ENCODE data around the gene SPTSSB.

Gene SPTSSB

DNA sequence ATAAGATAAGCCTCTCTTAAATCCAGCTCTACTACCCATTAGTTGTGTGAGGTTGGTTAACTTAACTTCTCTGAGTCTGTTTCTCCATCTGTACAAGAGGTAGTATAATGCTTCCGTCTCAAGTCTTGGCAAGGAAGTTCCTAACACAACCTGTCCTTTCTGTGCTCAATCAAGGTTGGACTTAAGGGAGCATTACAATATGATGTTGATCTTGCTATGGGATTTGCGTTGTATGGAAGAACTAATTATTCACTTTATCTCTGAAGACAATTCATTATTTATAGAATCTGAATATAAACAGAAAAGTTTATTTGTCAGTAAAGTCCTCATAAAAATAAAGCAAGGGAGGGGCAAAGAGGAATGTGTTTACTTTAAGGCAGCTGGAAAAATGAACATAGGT lies 18.9 kb upstream of the SPTSSB start:
- DNase-seq (ENCODE audit: low spot score) = no peak

DNA sequence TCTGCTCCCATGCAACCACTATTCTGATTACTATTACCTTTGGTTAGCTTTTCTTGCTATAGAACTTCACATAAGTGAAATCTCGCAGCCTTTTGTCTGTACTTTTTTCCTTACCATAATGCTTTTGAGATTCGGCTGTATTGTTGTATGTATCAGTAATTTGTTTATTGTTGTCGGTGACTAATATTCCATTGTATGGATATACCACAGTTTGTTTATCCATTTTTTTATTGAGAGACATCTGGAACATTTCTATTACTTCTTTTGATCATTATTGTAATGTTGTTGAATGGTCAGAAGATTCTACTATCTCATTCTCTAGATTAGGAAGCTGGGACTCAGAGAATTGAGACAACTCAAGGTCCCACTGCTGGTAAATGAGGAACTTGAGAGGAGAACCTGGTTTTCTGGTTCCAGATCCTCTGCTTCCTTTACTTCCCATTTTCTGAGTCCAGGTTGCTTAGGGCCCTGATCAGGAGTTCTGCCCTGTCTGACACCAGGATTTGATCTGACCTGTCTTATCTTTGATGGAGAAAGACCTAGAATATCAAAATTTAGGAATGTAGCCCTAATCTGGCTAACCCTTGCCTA lies 18.2 kb upstream of the SPTSSB start:
- no peak for DNase-seq (ENCODE audit: low spot score)

DNA sequence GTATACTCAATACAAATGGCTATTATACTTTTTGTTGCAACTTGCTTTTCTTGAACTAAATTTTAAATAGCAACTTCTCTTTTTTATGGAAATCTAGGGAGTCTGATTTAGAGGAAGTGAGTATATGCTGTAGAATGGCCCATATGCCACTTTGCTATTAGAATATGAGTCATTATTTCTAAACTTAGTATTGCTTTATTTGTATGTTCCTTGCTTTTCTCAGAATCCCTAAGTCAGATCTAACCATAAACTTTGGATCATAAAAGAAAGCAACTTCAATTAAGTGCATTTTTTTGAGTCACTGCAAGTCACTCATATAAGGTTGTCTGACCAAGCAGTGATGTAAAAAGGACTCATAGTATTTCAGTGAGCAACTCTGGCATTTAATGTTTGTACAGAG lies 17.5 kb upstream of the SPTSSB start:
- DNase-seq (ENCODE audit: low spot score) = no peak

DNA sequence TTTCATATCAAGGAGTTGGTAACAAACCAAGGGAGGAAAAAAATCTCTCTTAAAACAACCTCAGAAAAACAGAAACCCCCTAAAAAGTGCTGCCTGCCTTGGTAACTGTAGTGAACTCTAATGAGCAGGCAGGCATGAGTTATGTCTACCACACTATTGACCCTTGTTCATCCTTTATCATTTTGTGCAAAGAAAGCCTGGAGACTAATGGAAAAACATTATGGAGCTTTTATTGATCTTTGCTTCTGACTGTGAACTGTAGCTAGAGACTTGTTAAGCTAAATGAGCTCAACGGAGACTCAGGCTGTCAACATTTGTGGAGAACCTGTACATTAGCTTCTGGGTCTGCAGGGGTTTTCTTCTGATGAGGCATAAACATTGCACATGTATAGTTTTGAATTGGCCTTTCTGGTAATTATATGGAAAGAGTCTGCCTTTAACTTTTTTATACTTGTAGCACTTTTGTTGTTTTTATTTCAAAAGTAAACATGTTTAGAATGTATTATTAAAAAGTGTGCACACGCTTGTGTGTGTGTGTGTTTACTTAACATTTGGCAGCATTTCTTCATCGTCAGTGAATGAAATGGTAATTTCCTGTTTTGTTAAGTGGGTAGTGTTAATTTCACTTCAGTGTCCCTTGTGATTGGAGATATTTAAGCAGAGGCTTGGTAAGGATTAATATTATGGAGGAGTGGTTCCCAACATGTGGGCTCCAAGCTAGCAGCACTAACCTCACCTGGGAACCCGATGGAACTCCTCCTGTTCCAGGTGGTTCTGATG lies 15.9 kb upstream of the SPTSSB start:
- DNase-seq (ENCODE audit: low spot score) = no peak

DNA sequence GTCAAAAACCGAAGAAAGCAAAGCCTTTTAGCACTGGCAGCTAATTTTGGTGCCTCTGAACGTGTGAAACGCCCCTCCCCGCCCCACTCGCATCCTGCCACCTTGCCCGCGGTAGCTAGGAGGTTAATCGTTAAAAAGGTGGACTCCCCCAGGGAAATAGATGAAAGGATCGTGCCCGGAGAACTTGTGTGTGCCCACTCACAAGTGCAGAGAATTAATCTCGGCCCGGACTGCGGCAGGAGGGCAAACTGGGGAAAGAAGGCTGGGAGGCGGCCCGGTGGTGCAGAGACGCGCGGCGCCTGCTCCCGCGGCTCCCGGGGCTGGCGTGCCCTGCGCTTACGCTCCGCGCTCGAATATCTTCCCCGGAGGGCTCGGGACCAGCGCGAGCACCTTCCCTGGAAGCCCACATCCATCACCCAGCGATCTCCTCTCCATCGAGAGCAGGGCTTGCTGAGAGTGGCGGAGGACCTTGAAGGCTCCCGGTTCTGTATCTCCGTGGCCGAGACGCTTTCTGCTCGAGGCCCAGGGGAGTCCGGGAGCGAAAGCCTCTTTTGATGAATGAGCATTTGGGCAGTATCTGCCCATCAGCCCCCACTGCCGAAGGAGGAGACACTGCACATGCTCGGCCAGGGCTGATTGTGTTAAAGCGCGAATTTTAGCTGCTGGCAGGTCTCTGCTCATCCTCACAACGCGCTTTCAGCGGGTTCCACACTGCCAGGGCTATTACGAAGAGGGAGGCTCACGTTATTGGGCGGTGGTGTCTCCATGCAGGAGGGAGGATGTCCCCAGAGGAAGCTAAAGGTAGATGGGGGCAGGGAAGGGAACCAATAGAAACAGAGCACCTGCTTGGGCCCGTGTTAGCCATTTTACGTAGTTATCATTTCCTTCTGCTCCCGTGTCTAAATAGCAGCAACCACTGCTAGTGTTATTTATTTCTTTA lies 1.3 kb upstream of the SPTSSB start:
- no peak for DNase-seq (ENCODE audit: low spot score)

DNA sequence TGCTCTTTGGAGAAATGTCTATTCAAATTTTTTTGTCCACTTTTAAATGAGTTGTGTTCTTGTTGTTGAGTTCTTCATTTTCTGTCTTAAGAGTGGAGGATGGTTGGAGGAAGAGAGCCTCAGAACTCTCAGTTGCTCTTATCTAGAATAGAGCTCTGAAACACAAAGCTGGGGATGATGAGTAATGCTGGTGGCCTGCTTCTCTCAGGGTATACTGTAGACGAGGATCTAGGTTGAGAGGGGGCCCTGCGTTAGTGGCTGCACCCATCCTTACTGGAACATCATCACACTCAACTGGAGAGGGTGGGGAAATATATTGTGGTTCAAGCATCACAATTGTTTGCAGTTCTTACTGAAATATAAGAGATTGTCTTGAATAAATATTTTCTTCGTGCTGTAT lies 1.8 kb downstream of the SPTSSB start:
- DNase-seq (ENCODE audit: low spot score) = no peak

DNA sequence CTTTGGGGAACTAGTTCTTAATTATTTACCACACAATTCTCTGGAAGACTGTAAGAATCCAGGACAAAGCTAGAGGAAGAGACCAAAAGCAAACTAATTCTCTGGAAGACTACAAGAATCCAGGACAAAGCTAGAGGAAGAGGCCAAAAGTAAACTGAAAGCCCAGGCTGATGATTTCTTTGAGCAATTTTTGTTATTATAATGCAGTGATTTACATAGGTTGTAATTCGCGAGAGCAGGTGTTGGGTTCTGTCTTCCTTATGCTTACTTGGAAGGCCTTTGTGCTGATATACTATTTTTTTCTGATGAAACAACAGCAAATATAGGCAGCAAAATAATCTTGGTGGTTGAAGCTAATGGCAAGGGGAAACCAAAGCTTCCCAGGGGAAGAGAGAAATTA lies 5.2 kb downstream of the SPTSSB start:
- DNase-seq (ENCODE audit: low spot score) = no peak

DNA sequence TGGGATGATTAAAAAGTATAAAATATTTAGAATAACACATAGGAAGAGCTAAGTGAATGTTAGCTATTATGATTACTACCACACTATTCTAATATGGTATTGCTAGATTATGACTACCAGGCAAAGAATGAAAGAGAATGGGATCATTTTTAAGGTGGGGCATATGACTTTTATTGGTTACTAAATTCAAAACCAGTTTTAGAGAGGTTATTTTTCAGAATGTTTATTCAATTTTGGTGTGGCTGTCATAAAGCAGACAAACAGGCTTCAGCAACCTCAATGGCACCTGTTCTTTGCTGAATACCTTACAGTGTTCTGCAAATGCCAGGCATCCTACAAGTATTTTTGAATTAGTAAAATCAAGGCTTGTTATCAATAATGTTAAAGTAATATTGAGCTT lies 12.8 kb downstream of the SPTSSB start:
- no peak for DNase-seq (ENCODE audit: low spot score)

DNA sequence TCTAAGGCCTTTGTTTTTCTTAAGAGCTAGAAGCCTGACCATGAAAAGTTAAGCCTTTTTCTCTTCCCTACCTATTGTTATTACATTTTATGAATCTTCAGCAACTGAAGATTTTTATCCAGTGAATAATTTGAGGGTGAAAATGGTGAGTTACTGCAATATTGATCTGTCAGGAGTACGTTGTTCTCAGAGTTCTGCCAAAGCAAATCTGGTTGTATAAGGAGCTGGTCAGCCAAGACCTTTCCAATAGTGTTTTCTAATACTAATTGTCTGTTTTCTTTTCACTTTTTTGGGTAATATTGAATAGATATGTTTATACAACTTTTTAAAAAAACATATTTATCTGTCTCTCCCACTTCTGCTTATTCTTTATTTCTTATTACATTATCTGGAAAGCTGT lies 15.0 kb downstream of the SPTSSB start:
- no peak for DNase-seq (ENCODE audit: low spot score)

DNA sequence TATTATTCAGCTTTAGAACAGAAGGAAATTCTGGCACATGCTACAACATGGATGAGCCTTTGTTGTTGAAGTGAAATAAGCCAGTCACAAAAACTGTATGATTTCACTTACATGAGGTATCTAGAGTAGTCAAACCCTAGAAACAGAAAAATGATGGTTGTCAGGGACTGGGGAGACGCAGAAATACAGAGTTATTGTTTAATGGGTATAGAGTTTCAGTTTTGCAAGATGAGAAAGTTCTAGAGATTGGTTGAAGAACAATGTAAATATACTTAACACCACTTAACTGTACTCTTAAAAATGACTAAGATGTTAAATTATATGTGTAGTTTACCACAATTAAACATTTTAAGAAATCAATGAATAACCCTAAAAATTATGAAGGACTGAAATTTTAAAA lies 15.8 kb downstream of the SPTSSB start:
- no peak for DNase-seq (ENCODE audit: low spot score)

DNA sequence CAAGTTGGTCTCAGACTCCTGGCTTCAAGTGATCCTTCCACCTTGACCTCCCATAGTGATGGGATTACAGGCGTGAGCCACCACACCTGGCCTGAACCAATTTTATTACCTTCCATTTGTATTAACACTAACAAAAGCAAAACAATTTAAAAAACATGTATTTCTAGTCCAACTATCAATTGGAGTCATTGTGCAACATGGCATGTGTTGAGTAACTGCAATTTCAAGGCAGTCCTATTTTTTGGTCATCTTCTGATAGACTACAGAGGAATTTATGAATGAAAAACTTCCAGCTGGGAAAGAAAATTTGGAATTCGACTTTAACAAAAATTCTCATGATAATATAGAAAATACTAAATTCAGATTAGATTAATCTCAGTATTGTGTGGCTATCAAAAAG lies 16.8 kb downstream of the SPTSSB start:
- no peak for DNase-seq (ENCODE audit: low spot score)

DNA sequence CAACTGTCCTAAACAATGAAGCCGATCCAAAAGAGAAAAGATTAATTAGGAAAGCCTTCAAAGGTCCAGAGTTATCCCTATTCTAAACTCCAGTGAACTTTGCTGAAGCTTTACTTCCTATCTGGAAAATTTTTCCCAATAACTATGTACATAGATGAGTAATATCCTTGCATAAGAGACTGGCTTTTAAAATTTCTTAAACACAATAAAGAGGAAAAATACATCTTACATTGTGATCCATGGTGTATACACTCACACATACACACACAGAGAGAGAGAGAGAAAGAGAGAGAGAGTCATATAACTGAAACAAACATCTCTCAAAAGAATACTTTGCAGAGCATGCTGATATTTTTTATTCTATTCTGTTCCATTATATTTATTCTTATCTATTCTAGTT lies 20.0 kb downstream of the SPTSSB start:
- DNase-seq (ENCODE audit: low spot score) = no peak

DNA sequence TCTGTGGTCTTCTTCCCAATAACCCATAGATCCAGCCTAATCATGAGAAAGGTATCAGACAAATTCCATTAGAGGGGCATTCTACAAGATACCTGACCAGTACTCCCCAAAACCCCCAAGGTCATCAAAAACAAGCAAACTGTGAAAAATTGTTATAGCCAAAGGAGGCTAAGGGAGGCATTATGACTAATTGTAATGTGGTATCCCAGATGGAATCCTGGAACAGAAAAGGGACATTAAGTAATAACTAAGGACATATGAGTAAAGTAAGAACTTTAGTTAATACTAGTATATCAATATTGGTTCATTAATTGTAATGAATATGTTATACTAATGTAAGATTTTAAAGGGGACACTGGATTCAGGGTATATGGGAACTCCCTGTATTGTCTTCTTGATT lies 20.4 kb downstream of the SPTSSB start:
- no peak for DNase-seq (ENCODE audit: low spot score)

DNA sequence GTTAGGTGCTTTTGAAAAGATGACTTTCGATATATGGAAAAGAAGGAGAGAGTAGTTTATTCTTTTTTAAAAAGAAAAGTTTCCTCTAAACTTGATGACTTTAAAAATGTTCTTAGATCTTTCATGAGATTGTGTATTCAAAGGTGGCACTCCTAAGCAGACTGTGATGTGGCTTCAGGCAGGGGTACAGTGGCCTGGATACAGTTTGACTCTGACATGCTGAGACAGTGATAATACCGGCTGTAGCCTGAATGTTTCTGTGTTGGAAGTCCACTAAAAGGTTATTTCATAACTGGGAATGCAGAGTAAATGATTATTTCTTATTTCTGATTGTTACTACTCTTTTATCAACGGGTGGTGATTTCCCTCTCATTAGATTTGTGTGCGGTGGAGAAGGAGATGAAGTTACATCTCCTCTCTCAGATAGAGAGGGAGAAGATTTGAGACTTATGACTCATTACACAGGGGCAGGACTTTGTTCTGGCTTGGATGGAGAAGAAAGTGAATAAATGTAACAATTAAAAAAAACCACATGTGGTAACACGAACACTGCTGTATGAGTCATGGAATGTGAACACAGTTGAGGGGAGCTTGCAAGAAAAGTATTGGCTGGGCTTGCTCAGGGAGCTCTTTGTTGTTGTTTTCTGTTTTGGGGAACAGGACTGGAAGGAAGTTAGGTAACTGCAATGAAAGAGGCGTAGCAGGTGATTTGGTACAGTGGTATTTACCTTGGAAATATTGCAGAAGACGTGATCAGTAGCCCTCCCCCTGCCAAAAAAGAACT lies 21.6 kb downstream of the SPTSSB start:
- DNase-seq (ENCODE audit: low spot score) = no peak

DNA sequence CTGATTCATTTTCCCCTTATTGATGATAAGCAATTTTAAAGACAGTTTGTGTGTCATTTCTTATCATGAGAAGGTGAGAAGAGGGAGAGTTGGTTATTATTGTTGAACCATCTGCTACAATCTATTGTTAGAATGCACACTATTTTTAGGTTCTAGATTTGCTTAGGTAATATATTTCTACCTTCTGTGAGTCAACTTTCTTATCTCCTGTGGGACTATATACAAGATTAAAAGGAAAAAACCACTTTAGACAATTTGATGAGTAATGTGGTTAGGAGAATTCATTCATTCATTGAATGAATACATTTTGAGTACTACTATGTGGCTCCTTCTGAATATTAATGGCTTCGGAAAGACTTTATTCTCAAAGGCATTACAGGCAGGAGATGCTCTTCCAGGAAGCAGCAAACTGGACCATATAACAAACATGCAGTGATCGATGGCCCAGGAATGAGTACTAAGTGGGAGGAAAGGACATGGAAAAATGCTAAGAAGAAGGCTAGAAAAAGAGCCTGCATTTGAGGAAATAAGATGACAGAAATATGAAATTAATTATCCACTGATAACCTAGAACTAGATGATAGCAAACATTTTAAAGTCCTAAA lies 22.4 kb downstream of the SPTSSB start:
- no peak for DNase-seq (ENCODE audit: low spot score)

DNA sequence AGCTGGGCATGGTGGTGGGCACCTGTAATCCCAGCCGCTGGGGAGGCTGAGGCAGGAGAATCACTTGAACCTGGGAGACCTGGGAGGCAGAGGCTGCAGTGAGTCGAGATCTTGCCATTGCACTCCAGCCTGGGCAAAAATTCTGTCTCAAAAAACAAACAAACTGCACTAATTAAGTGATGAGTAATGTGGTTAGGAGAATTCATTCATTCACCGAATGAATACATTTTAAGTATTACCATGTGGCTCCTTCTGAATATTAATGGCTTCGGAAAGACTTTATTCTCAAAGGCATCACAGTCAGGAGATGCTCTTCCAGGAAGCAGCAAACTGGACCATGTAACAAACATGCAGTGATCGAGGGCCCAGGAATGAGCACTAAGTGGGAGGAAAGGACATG lies 23.6 kb downstream of the SPTSSB start:
- DNase-seq (ENCODE audit: low spot score) = no peak

DNA sequence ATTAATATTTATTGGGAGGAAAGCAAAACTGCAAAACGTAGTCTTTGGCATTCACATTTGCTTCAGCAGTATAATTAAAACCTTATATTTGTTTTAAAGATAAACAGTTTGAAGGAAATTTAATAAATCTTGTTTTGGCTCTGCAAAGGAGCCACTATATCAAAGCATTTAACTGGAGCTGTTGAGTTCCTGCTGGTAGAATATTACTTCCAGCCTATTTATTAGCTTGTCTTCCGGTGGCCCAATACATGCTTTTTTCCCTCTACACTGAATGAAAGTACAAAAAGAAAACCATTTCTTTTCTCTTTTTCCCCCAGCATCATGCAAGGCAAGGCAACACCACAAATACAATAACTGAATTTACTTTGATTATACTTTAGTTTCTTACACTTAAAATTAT lies 26.3 kb downstream of the SPTSSB start:
- no peak for DNase-seq (ENCODE audit: low spot score)

DNA sequence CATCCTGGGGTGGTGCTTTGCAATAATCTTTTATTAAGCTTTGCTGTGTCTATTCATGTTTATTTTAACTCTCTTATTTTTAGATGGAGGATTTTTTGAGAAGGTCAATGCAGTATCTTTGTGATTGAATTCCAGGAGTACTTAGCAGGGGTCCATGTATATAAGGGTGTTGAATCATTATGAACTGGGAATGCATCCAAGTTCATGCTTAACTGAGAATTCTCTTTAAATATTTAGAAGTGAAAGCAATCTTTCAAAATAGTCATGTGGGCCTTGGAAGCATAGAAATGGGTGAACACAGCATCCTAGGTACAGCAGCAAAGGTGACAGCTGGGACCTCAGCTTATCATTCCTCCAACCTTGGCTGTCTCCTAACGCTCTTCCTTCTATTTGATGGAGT lies 27.3 kb downstream of the SPTSSB start:
- DNase-seq (ENCODE audit: low spot score) = no peak

DNA sequence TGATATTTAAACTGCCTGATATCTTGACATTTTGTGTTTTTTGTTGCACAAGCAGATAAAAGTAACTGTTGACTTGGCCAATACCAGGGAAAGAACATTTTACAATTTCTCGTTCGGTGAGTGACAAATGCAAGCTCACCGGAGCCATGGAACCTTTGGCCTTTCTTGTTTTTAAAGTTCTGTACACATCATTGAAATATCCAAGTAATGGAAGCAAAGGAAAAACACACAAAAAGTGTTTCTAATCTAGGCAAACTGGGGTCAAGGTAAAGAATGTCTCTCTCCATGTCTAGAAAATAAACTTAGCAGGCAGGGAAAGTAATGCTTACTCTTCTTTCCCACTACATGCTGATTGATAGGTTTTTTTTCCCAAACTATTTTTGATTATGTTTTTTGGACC lies 27.8 kb downstream of the SPTSSB start:
- no peak for DNase-seq (ENCODE audit: low spot score)

DNA sequence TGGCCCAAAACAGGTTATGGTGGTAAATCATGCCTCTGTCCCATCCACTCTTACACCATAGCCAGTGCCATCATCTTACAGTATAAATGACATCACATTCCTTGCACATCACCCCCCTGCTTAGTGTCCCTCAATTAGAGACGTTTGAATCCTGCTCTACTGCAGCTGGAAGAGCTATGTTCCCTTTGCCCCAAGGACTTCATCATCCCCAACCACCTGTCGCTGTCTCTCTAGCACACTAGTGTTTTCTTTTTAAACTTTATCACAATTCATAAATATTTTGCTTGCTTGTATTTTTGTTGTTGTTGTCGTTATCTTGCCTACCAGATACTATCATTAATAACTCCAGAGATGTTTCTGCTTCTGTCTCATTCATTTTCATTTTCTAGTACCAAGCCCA lies 28.7 kb downstream of the SPTSSB start:
- DNase-seq (ENCODE audit: low spot score) = no peak

DNA sequence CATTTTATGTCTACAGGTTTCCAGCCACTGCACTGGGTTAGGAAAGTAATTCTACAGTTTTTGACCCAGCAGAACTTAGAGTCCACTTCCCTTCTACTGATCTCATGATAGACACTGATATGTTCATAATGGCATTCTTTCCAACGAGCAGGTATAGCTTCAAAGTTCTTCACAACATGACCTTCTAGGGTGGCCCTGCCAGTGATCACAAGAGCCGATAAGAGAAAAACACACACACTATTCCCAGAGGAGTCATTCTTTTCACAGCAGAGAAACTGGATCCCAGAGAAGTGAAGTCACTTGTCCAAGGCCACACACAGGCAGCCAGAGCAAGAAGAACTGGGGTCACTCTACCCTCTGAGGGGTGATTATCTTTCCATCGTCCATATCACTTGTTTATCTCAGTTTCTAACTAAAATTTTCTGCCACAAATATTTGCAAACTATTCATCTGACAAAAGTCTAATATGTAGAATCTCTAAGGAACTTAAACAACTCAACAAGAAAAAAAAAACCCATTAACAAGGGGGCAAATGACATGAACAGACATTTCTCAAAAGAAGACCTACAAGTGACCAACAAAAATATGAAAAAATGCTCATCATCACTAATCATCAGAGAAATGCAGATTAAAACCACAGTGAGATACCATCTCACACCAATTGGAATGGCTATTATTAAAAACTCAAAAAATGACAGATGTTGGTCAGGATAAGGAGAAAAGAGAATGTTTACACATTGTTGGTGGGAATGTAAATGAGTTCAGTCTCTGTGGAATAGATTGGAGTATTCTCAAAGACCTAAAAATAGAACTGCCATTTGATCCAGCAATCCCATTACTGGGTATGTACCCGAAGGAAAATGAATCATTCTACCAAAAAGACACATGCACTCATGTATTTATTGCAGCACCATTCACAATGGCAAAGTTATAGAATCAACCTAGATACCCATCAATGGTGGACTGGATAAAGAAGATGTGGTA lies 31.5 kb downstream of the SPTSSB start:
- no peak for DNase-seq (ENCODE audit: low spot score)

Measured in kidney capillary endothelial cell (primary cell).